ENCODE results near the gene PNPLA3.

The PNPLA3 gene

GRCh38 chr22:43969021-43969878 lies 45.6 kb downstream of the PNPLA3 start:
- no peak for DNase-seq

DNA sequence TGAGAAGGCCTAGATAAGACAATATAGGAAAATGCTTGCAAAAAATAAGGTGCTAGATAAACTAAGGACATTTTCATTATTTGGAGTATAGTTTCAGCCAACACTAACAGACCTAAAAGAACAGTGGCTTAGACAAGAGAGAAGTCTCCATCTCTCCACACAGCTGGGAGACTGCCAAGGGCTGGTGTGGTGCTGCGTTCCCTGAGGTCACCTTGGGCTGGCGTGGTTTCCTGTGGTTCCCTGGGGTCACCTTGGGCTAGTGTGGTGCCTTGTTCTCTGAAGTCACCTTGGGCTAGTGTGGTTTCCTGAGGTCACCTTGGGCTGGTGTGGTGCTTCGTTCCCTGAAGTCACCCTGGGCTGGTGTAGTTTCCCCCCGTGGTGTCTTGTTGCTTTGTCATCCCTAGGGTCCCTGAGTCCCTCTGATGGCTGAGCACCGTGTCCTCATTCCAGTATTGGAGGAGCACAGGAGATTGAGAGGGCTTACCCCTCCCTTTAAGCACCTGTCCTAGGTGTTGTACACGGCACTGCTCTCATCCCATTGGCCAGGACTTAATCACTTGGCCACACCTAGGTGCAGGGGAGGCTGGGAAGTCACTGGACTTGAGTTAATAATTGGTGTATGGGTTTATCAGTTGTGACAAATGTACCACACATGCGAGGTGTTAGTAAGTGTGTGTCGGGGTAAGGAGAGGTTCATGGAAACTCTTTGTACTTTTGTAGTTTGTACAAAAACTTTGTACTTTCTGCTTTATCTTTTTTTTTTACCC lies 46.6 kb downstream of the PNPLA3 start:
- DNase-seq: no peak

DNA sequence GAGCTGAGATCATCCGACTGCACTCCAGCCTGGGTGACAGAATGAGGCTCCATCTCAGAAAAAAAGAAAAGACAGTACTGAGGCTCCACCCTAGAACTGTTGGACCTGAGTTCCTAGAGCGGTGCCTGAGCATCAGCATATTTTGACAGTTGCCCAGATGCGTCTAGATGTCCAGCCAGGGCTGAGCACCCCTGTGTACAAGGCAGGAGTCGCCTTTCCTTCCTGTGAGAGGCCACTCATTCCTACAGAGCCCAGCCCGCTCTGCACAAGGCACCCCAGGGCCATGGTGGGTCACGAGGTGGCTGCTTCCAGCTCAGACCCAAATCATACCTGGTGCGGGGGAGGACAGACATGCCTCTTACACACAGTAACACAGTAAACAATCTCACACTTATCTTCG lies 47.5 kb downstream of the PNPLA3 start:
- DNase-seq: no peak

GRCh38 chr22:43972931-43973462 lies 49.4 kb downstream of the PNPLA3 start:
- DNase-seq: no peak

DNA sequence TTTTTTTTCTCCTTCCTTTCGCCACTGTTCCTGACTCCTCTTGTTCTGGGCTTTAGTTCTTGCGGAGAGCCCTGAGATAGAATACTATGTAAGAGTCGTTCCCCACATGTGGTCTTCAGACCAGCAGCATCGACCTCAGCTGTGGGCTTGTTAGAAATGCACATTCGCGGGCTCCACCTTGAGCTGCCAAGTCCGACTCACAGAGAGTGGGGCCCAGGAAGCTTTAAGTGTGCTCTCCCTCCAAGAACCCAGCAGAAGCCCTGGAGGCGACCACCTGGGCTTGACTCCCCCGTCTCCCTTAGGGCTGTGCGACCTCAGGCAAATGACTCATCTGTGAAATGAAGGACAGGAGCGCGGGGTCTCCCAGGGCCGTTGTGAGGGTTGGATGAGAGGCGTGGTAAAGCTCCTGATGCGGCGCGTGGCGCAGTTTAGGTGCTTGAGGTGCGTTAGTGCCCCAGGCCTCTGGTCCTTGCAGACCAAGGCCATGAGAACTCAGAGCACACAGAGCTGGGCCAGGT lies 50.5 kb downstream of the PNPLA3 start:
- no peak for DNase-seq

DNA sequence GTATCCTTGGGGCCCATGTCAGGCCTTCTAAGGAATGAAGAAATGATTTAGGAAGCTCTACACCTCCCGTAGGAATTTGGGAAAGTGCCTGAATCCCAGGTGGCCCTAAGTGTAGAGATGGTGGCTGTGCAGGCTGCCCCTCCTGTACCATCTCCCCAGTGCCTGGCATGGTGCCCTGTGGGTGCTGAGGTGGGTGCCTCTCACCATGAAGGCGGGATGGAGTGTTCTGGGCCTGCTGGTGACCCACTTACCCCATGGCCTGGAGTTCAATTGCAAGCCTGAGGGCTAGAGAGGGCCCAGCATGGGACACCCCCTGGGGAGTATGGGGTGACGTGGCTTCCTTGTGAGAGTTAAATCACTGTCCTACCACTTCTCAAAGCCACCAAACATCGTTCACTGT lies 51.4 kb downstream of the PNPLA3 start:
- no peak for DNase-seq

- no peak for DNase-seq
These were observed 53.5 kb downstream of the PNPLA3 start for GRCh38 chr22:43976861-43977795.

DNA sequence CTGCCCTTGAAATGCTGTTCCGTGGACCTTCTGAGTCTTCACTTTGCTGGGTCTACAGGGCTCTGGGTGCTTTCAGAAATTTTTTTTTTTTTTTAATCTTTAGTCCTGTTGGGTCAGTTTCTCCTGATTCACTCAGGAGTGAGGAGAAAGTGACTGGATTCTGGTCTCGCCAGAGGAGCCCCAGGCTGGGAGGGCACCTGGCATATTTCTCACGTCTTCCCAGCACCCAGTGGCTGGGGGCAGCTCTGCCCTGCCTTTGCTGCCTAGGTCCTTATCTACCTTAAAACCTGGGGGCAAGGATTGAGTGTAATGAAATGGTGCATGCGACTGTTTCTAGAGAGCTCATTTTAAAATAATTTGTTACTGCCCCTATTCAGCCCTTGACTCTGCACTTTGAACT lies 55.0 kb downstream of the PNPLA3 start:
- no peak for DNase-seq

- DNase-seq: no peak
These were observed 57.0 kb downstream of the PNPLA3 start for GRCh38 chr22:43980579-43980978.

DNA sequence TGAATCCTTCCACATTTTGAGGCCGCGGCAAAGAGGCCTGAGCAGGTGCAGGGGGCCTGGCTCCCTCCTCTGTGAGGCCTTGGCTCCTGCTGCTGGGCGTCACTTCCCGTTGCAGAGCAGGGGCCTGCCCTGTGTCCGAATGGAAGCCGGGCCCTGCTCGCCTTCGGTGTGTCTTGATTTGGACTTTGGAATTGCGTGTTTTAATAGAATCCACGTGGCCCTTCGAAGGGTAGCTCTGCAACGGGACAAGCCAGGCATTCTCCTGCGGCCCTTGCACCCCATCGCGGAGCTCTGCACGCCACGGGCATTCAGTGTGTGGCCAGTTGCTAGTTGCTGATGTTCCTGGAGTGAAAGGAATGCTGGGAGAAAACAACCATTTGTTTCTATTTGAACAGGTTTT lies 57.4 kb downstream of the PNPLA3 start:
- no peak for DNase-seq

DNA sequence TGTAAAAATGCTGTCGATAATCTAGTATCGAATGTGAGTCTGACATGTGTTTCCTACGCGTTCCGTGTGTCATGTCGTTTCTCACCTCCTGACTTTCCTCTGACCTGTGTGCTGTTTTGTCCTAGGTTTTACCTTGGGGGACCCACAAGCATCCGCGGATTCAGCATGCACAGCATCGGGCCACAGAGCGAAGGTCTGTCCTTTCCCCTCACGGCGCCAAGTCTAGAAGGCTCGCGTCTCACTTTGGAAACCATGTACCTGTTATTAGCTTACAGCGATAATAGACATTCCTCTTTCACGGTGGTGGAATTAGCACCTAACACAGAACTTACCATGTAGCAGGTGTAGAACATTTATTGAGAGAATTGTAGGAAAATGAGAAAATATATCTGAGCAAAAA lies 60.2 kb downstream of the PNPLA3 start:
- DNase-seq: no peak

- no peak for DNase-seq
These were observed 61.9 kb downstream of the PNPLA3 start for GRCh38 chr22:43985532-43985931.

GRCh38 chr22:43988116-43988820 lies 64.7 kb downstream of the PNPLA3 start:
- no peak for DNase-seq

DNA sequence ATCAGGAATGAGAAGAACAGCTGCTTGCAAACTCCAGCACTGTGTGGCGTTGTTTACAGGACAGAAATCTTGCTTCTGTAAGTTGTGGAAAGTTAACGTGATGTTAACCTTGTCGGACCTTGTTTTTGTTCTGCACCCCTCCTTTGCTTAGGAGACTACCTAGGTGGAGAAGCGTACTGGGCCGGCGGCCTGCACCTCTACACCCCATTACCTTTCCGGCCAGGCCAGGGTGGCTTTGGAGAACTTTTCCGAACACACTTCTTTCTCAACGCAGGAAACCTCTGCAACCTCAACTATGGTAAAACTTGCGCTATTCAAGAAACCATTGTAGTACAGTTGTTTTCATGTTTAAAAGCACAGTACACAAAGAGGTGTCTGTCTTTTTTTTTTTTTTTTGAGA lies 65.4 kb downstream of the PNPLA3 start:
- DNase-seq: no peak

GRCh38 chr22:43990044-43990443 lies 66.4 kb downstream of the PNPLA3 start:
- no peak for DNase-seq

GRCh38 chr22:43991316-43992020 lies 67.9 kb downstream of the PNPLA3 start:
- no peak for DNase-seq

GRCh38 chr22:43992331-43992821 lies 68.8 kb downstream of the PNPLA3 start:
- no peak for DNase-seq

DNA sequence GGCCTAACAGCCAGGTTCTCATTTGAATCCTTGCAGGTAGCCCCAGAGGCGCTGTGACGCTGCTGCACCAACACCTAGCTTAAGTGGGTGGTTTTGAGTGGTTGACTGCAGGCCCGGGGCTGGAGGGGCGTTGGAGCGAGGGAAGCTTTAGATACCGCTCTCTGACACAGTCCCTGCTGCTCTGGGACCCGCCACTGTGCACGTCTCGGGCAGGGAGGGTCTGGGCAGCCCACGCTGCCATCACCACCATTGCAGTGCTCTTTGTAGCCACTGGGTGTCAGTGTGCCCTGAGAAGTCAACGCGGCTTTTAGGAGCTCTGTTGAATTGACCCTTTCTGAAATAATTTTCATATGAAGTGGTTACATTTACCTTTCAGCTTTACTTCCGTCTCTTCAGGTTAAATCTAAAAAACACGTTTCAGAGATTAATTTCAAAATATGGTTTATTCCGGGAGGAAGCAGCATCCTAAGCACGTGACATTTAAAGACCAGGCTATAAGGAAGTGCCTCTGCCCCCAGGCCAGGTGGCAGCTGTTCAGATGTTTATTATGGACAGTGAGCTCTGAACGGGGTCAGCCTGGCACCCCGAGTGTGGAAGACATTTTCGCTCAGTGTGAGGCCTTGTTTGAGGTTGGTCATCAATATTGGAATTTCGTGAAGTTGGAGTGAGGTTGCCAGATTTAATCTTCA lies 69.6 kb downstream of the PNPLA3 start:
- no peak for DNase-seq

GRCh38 chr22:43994006-43994405 lies 70.4 kb downstream of the PNPLA3 start:
- no peak for DNase-seq

GRCh38 chr22:43994416-43994815 lies 70.8 kb downstream of the PNPLA3 start:
- no peak for DNase-seq

Data from DMS 273 treated with DMSO at 0.1 percent for 48 hours (cell line).